ENCODE data around the gene SFI1. TPM values are rescaled to one million over a fixed set of nuclear protein-coding genes. Genes with fewer than 3 reads are reported as not detected.
"Not testable (repeated sequence)": the region's sequence is repeated elsewhere in the genome, so short reads cannot be mapped to it uniquely, and the experiment has no call there.

The SFI1 gene
- total RNA-seq, 1 experiment from 2014 or later = 59.2 TPM

GRCh38 chr22:31492151-31492550 is 4.2 kb upstream of the SFI1 start:
- intact Hi-C loops (cut with micrococcal nuclease; ENCODE audit: unreplicated experiment) = no loop called here
- no peak for TF ChIP-seq CTCF (IDR thresholded peaks at IDR 0.05; ENCODE audit: unreplicated experiment)
- Mint-ChIP-seq H3K9me3 (ENCODE audit: low read depth, unreplicated experiment) (no peaks in the 10 kb centered on the region), H3K36me3 (ENCODE audit: insufficient read depth, unreplicated experiment) (peaks cover 49% of the 10 kb centered on the region), H3K4me1 (ENCODE audit: low read depth, unreplicated experiment) (peaks cover 22% of the 10 kb centered on the region), H3K27ac (ENCODE audit: unreplicated experiment) (no peak overlapping the region), H3K27me3 (ENCODE audit: unreplicated experiment) (no peaks in the 10 kb centered on the region), H3K4me3 (ENCODE audit: low read depth, unreplicated experiment) (no peak overlapping the region)
- BruUV-seq (replicated peaks) = no TSS peak
- DNase-seq = no peak
- CTCF ChIA-PET = no interaction called here

GRCh38 chr22:31493355-31493754 is 3.0 kb upstream of the SFI1 start:
- H3K4me3 Mint-ChIP-seq (ENCODE audit: low read depth, unreplicated experiment); H3K9me3 Mint-ChIP-seq (ENCODE audit: low read depth, unreplicated experiment); BruUV-seq (replicated peaks); DNase-seq; H3K27me3 Mint-ChIP-seq (ENCODE audit: unreplicated experiment); intact Hi-C loops (cut with micrococcal nuclease; ENCODE audit: unreplicated experiment); H3K27ac Mint-ChIP-seq (ENCODE audit: unreplicated experiment); CTCF ChIA-PET: not testable (repeated sequence)
- Mint-ChIP-seq H3K4me1 (ENCODE audit: low read depth, unreplicated experiment) (peaks cover 16% of the 10 kb centered on the region), H3K36me3 (ENCODE audit: insufficient read depth, unreplicated experiment) (peaks cover 45% of the 10 kb centered on the region)

- H3K4me1 Mint-ChIP-seq (ENCODE audit: low read depth, unreplicated experiment) = peaks cover 11% of the 10 kb centered on the region
- H3K9me3 Mint-ChIP-seq (ENCODE audit: low read depth, unreplicated experiment) = no peaks in the 10 kb centered on the region
- intact Hi-C loops (cut with micrococcal nuclease; ENCODE audit: unreplicated experiment) = no loop called here
- CTCF ChIA-PET = no interaction called here
- H3K4me3 Mint-ChIP-seq (ENCODE audit: low read depth, unreplicated experiment) = peak overlapping the region; percentile 90
- no TSS peak for BruUV-seq (replicated peaks)
- H3K36me3 Mint-ChIP-seq (ENCODE audit: insufficient read depth, unreplicated experiment) = peaks cover 25% of the 10 kb centered on the region
- no peaks in the 10 kb centered on the region for H3K27me3 Mint-ChIP-seq (ENCODE audit: unreplicated experiment)
- no peak overlapping the region for H3K27ac Mint-ChIP-seq (ENCODE audit: unreplicated experiment)
- no peak for TF ChIP-seq CTCF (IDR thresholded peaks at IDR 0.05; ENCODE audit: unreplicated experiment)
- no peak for DNase-seq
These were observed 993 bp upstream of the SFI1 start for GRCh38 chr22:31495343-31495742.

GRCh38 chr22:31496735-31497146 is 405 bp downstream of the SFI1 start:
- H3K9me3 Mint-ChIP-seq (ENCODE audit: low read depth, unreplicated experiment) = no peaks in the 10 kb centered on the region
- no peak for DNase-seq
- peaks cover 19% of the 10 kb centered on the region for H3K36me3 Mint-ChIP-seq (ENCODE audit: insufficient read depth, unreplicated experiment)
- H3K4me3 Mint-ChIP-seq (ENCODE audit: low read depth, unreplicated experiment) = peak overlapping the region; percentile 90
- intact Hi-C loops (cut with micrococcal nuclease; ENCODE audit: unreplicated experiment) = no loop called here
- BruUV-seq (replicated peaks) = no TSS peak
- no peak for TF ChIP-seq CTCF (IDR thresholded peaks at IDR 0.05; ENCODE audit: unreplicated experiment)
- H3K27me3 Mint-ChIP-seq (ENCODE audit: unreplicated experiment) = no peaks in the 10 kb centered on the region
- CTCF ChIA-PET = no interaction called here
- H3K27ac Mint-ChIP-seq (ENCODE audit: unreplicated experiment) = peak overlapping the region; percentile 44
- no peaks in the 10 kb centered on the region for H3K4me1 Mint-ChIP-seq (ENCODE audit: low read depth, unreplicated experiment)

GRCh38 chr22:31497148-31497938 is 1.0 kb downstream of the SFI1 start:
- Mint-ChIP-seq H3K36me3 (ENCODE audit: insufficient read depth, unreplicated experiment) (peaks cover 19% of the 10 kb centered on the region), H3K4me3 (ENCODE audit: low read depth, unreplicated experiment) (peak overlapping the region; percentile 90), H3K27ac (ENCODE audit: unreplicated experiment) (peak overlapping the region; percentile 44), H3K9me3 (ENCODE audit: low read depth, unreplicated experiment) (no peaks in the 10 kb centered on the region), H3K27me3 (ENCODE audit: unreplicated experiment) (no peaks in the 10 kb centered on the region), H3K4me1 (ENCODE audit: low read depth, unreplicated experiment) (no peaks in the 10 kb centered on the region)
- intact Hi-C loops (cut with micrococcal nuclease; ENCODE audit: unreplicated experiment) = no loop called here
- TF ChIP-seq CTCF (IDR thresholded peaks at IDR 0.05; ENCODE audit: unreplicated experiment) = no peak
- TSS peak; percentile 64 for BruUV-seq (replicated peaks)
- DNase-seq = no peak
- CTCF ChIA-PET = no interaction called here

All from Calu3 (cell line).